ENCODE data around the gene ZNF814. TPM values are rescaled to one million over a fixed set of nuclear protein-coding genes. Genes with fewer than 3 reads are reported as not detected.
"Not testable (repeated sequence)": the region's sequence is repeated elsewhere in the genome, so short reads cannot be mapped to it uniquely, and the experiment has no call there.

The ZNF814 gene
- polyA plus RNA-seq, 3 donors: 2.5 to 6.3 (median 3.8) TPM

GRCh38 chr19:57851812-57852603 is 36.8 kb downstream of the ZNF814 start:
- H3K4me2 ChIP-seq (replicated peaks; ENCODE audit: extremely low read depth, low read length, poor library complexity, severe bottlenecking); H3K9me3 ChIP-seq (replicated peaks in 1 of 2; ENCODE audit: control insufficient read depth in 1 of 2, insufficient read depth in 1 of 2, low read length in 2 of 2); H3K4me3 ChIP-seq (replicated peaks in 1 of 3; ENCODE audit: low read depth in 2 of 3, low read length in 3 of 3); H3K27me3 Mint-ChIP-seq (ENCODE audit: low read depth in 3 of 3); H4K20me1 ChIP-seq (ENCODE audit: insufficient read depth, low read length); DNase-seq; H3K27ac Mint-ChIP-seq; intact Hi-C loops (cut with micrococcal nuclease); H2AFZ ChIP-seq (ENCODE audit: insufficient read depth, low read depth, low read length, poor library complexity, severe bottlenecking); H3K9ac ChIP-seq (ENCODE audit: insufficient read depth, low read length, poor library complexity, severe bottlenecking); H3K27me3 ChIP-seq (ENCODE audit: control insufficient read depth in 2 of 2, insufficient read depth in 2 of 2, low read length in 2 of 2); H3K27ac ChIP-seq (ENCODE audit: low read depth in 1 of 2, low read length in 2 of 2); H3K4me3 Mint-ChIP-seq: not testable (repeated sequence)
- 97% methylated on average over 3 of the region's 6 CpGs for WGBS (ENCODE audit: insufficient coverage)
- peaks cover 25 to 54% of the 10 kb centered on the region in 2 donors for H3K36me3 Mint-ChIP-seq
- H3K9me3 Mint-ChIP-seq: peaks cover 0 to 25% (median 19%) of the 10 kb centered on the region in 7 donors
- peaks cover 22% of the 10 kb centered on the region for H3K4me1 Mint-ChIP-seq
- Histone ChIP-seq H3K36me3 (replicated peaks in 1 of 2; ENCODE audit: control insufficient read depth in 1 of 2, insufficient read depth in 2 of 2, low read length in 2 of 2) (peaks cover 17 to 42% of the 10 kb centered on the region in 2 donors), H3K4me1 (ENCODE audit: control insufficient read depth in 1 of 2, insufficient read depth in 2 of 2, low read length in 2 of 2) (peaks cover 9 to 14% of the 10 kb centered on the region in 2 donors), H3K79me2 (ENCODE audit: insufficient read depth, low read length) (peaks cover 36% of the 10 kb centered on the region)

- H3K27me3 ChIP-seq (ENCODE audit: control insufficient read depth in 2 of 2, insufficient read depth in 2 of 2, low read length in 2 of 2): no peaks in the 10 kb centered on the region
- peaks cover 16 to 42% of the 10 kb centered on the region in 2 donors for H3K36me3 Mint-ChIP-seq
Observed at GRCh38 chr19:57850553-57851017, 38.3 kb downstream of the ZNF814 start.

GRCh38 chr19:57849666-57850473 is 39.0 kb downstream of the ZNF814 start, which contains the start of gene ZNF587:
Gene ZNF587, plus strand, starts transcription at chr19:57849859. Its CDS starts 180 bp downstream, at chr19:57850039.
- peak within 1 kb of the TSS; percentile 82 for H3K4me2 ChIP-seq (replicated peaks; ENCODE audit: extremely low read depth, low read length, poor library complexity, severe bottlenecking)
- peaks cover 9 to 14% of the 10 kb centered on the region in 2 donors for H3K4me1 ChIP-seq (ENCODE audit: control insufficient read depth in 1 of 2, insufficient read depth in 2 of 2, low read length in 2 of 2)
- intact Hi-C loops (cut with micrococcal nuclease): loop anchor here in 1 of 2 donors (1.0 to 2.0 kb wide), 2 partner anchors 31 to 35 kb away; partner anchors contain the start of gene ZNF552
- not testable (repeated sequence) for H3K9me3 ChIP-seq (replicated peaks in 1 of 2; ENCODE audit: control insufficient read depth in 1 of 2, insufficient read depth in 1 of 2, low read length in 2 of 2); H3K27me3 ChIP-seq (ENCODE audit: control insufficient read depth in 2 of 2, insufficient read depth in 2 of 2, low read length in 2 of 2); H3K27me3 Mint-ChIP-seq (ENCODE audit: low read depth in 3 of 3); H3K9me3 Mint-ChIP-seq; H4K20me1 ChIP-seq (ENCODE audit: insufficient read depth, low read length)
- peak; percentile 70 to 84 (median 77) for DNase-seq
- peak within 1 kb of the TSS; percentile 78 for H2AFZ ChIP-seq (ENCODE audit: insufficient read depth, low read depth, low read length, poor library complexity, severe bottlenecking)
- Mint-ChIP-seq H3K4me1 (peaks cover 24% of the 10 kb centered on the region), H3K4me3 (peak within 1 kb of the TSS; percentile 92 to 95), H3K36me3 (peaks cover 18 to 41% of the 10 kb centered on the region in 2 donors), H3K27ac (peak within 1 kb of the TSS; percentile 92 to 98 (median 95))
- WGBS (ENCODE audit: insufficient coverage): under 1% methylated on average over 39 of the region's 42 CpGs
- H3K9ac ChIP-seq (ENCODE audit: insufficient read depth, low read length, poor library complexity, severe bottlenecking): peak within 1 kb of the TSS; percentile 85
- H3K79me2 ChIP-seq (ENCODE audit: insufficient read depth, low read length): peaks cover 36% of the 10 kb centered on the region
- peaks cover 10 to 31% of the 10 kb centered on the region in 2 donors for H3K36me3 ChIP-seq (replicated peaks in 1 of 2; ENCODE audit: control insufficient read depth in 1 of 2, insufficient read depth in 2 of 2, low read length in 2 of 2)
- peak within 1 kb of the TSS; percentile 80 to 93 (median 88) for H3K4me3 ChIP-seq (replicated peaks in 1 of 3; ENCODE audit: low read depth in 2 of 3, low read length in 3 of 3)
- peak within 1 kb of the TSS; percentile 67 to 82 for H3K27ac ChIP-seq (ENCODE audit: low read depth in 1 of 2, low read length in 2 of 2)

More at GRCh38 chr19:57850553-57851017, 38.3 kb downstream of the ZNF814 start:
- Histone ChIP-seq H3K4me2 (replicated peaks; ENCODE audit: extremely low read depth, low read length, poor library complexity, severe bottlenecking) (peak overlapping the region; percentile 82), H2AFZ (ENCODE audit: insufficient read depth, low read depth, low read length, poor library complexity, severe bottlenecking) (no peak overlapping the region), H4K20me1 (ENCODE audit: insufficient read depth, low read length) (no peaks in the 10 kb centered on the region), H3K4me1 (ENCODE audit: control insufficient read depth in 1 of 2, insufficient read depth in 2 of 2, low read length in 2 of 2) (peaks cover 9 to 14% of the 10 kb centered on the region in 2 donors), H3K79me2 (ENCODE audit: insufficient read depth, low read length) (peaks cover 36% of the 10 kb centered on the region), H3K9me3 (replicated peaks in 1 of 2; ENCODE audit: control insufficient read depth in 1 of 2, insufficient read depth in 1 of 2, low read length in 2 of 2) (peaks cover 0 to 6% of the 10 kb centered on the region in 2 donors), H3K9ac (ENCODE audit: insufficient read depth, low read length, poor library complexity, severe bottlenecking) (peak overlapping the region; percentile 85), H3K27ac (ENCODE audit: low read depth in 1 of 2, low read length in 2 of 2) (peak overlapping the region in 1 of 2 donors; percentile 82), H3K36me3 (replicated peaks in 1 of 2; ENCODE audit: control insufficient read depth in 1 of 2, insufficient read depth in 2 of 2, low read length in 2 of 2) (peaks cover 11 to 31% of the 10 kb centered on the region in 2 donors), H3K4me3 (replicated peaks in 1 of 3; ENCODE audit: low read depth in 2 of 3, low read length in 3 of 3) (peak overlapping the region; percentile 80 to 93 (median 88))
- no peak for DNase-seq
- TF ChIP-seq CTCF (IDR thresholded peaks at IDR 0.05): no peak
- H3K4me1 Mint-ChIP-seq: peaks cover 24% of the 10 kb centered on the region
- peak overlapping the region; percentile 92 to 95 for H3K4me3 Mint-ChIP-seq
- H3K27ac Mint-ChIP-seq: peak overlapping the region; percentile 92 to 98 (median 95)
- H3K9me3 Mint-ChIP-seq: peaks cover 0 to 13% (median 12%) of the 10 kb centered on the region in 7 donors
- intact Hi-C loops (cut with micrococcal nuclease): loop anchor here in 1 of 2 donors (1.0 kb wide), 1 partner anchor 31 kb away; no protein-coding TSS in a partner anchor
- WGBS (ENCODE audit: insufficient coverage): 58% methylated on average over 8 of the region's 11 CpGs
- no peaks in the 10 kb centered on the region for H3K27me3 Mint-ChIP-seq (ENCODE audit: low read depth in 3 of 3)
